HepG2 (cell line): Measurements from ENCODE around the gene GTF2H1. TPM values are rescaled to one million over a fixed set of nuclear protein-coding genes. Genes with fewer than 3 reads are reported as not detected.
A peak's percentile ranks its signal among the peaks of the same experiment; 100 is the strongest.

ENCODE experiments used
- ADNP ChIP-seq: sonication (generic); formaldehyde crosslinking; IDR thresholded peaks from 2 replicates; pipeline ENCODE4 v1.4.0; 2020; ENCODE audit warnings: missing genetic modification reagents
- ATF7 ChIP-seq, 2 experiments: fragments of 450-650 bp in 1 of 2; sonication (generic) in 1 of 2; formaldehyde crosslinking in 1 of 2; IDR thresholded peaks; 2 replicates each; pipeline versions ENCODE4 v1.4.0 to v1.6.1; 2016 to 2020; ENCODE audit warnings: antibody characterized with exemption in 1 of 2, mild to moderate bottlenecking in 1 of 2, missing genetic modification reagents in 1 of 2
- DMAP1 ChIP-seq: IDR thresholded peaks from 2 replicates; pipeline ENCODE4 v1.6.1; 2016
- ELF1 ChIP-seq: sonication (generic); formaldehyde crosslinking; IDR thresholded peaks from 2 replicates; pipeline ENCODE4 v1.4.0; 2020; ENCODE audit warnings: missing genetic modification reagents
- FOXA3 ChIP-seq: IDR thresholded peaks from 2 replicates; pipeline ENCODE4 v1.6.1; 2016; ENCODE audit warnings: missing genetic modification reagents, missing compliant biosample characterization
- HNF4G ChIP-seq, 2 experiments: sonication (generic) in 1 of 2; formaldehyde crosslinking in 1 of 2; IDR thresholded peaks; 2 replicates each; pipeline versions ENCODE4 v1.4.0 to v1.6.1; 2011 to 2020; ENCODE audit warnings: borderline replicate concordance in 2 of 2, low read depth in 2 of 2, mild to moderate bottlenecking in 2 of 2, low read length in 1 of 2, missing genetic modification reagents in 1 of 2, moderate library complexity in 1 of 2
- IKZF1 ChIP-seq: fragments of 450-650 bp; IDR thresholded peaks from 2 replicates; pipeline ENCODE4 v1.7.1; 2016
- MED1 ChIP-seq: sonication (generic); formaldehyde crosslinking; IDR thresholded peaks from 2 replicates; pipeline ENCODE4 v1.4.0; 2020; ENCODE audit warnings: missing genetic modification reagents
- NR2C2 ChIP-seq: sonication (generic); formaldehyde crosslinking; IDR thresholded peaks from 2 replicates; pipeline ENCODE4 v1.4.0; 2020; ENCODE audit warnings: missing genetic modification reagents, mild to moderate bottlenecking, moderate library complexity, borderline replicate concordance
- RBFOX2 ChIP-seq: fragments of 200-400 bp; formaldehyde crosslinking; IDR thresholded peaks from 2 replicates; pipeline ENCODE4 v1.6.1; 2017; ENCODE audit warnings: low read depth, mild to moderate bottlenecking, low read length
- SAP130 ChIP-seq: IDR thresholded peaks from 2 replicates; pipeline ENCODE4 v1.6.1; 2016; ENCODE audit warnings: low read depth
- SOX13 ChIP-seq, 3 experiments: fragments of 450-650 bp in 1 of 3; sonication (generic) in 1 of 3; formaldehyde crosslinking in 1 of 3; IDR thresholded peaks in 2 of 3; conservative IDR thresholded peaks in 1 of 3; 2 replicates each; pipeline versions ENCODE4 v1.5.0 to v1.6.1; 2016 to 2020; ENCODE audit warnings: antibody characterized with exemption in 1 of 3, mild to moderate bottlenecking in 1 of 3, missing compliant biosample characterization in 1 of 3, missing genetic modification reagents in 1 of 3, moderate library complexity in 1 of 3
- SOX6 ChIP-seq, 2 experiments: fragments of 450-650 bp in 1 of 2; sonication (generic) in 1 of 2; formaldehyde crosslinking in 1 of 2; IDR thresholded peaks; 2 replicates each; pipeline versions ENCODE4 v1.4.0 to v1.6.1; 2017 to 2020; ENCODE audit warnings: antibody characterized with exemption in 1 of 2, mild to moderate bottlenecking in 1 of 2, missing genetic modification reagents in 1 of 2
- SSRP1 ChIP-seq: IDR thresholded peaks from 2 replicates; pipeline ENCODE4 v1.6.1; 2016; ENCODE audit warnings: control low read depth
- ZMAT3 ChIP-seq: sonication (generic); formaldehyde crosslinking; conservative IDR thresholded peaks from 2 replicates; pipeline ENCODE4 v1.7.0; 2021; ENCODE audit warnings: missing genetic modification reagents
- ZMYM4 ChIP-seq: sonication (generic); formaldehyde crosslinking; IDR thresholded peaks from 2 replicates; pipeline ENCODE4 v1.8.1; 2023; ENCODE audit warnings: mild to moderate bottlenecking, missing genetic modification reagents
- ZNF138 ChIP-seq: sonication (generic); formaldehyde crosslinking; IDR thresholded peaks from 2 replicates; pipeline ENCODE4 v1.5.0; 2020; ENCODE audit warnings: mild to moderate bottlenecking, low read depth, missing genetic modification reagents
- ZNF256 ChIP-seq: sonication (generic); formaldehyde crosslinking; conservative IDR thresholded peaks from 2 replicates; pipeline ENCODE4 v1.4.0; 2020; ENCODE audit warnings: missing genetic modification reagents
- ZNF343 ChIP-seq: sonication (generic); formaldehyde crosslinking; IDR thresholded peaks from 2 replicates; pipeline ENCODE4 v1.4.0; 2020; ENCODE audit warnings: mild to moderate bottlenecking, missing genetic modification reagents
- ZNF431 ChIP-seq: sonication (generic); formaldehyde crosslinking; IDR thresholded peaks from 2 replicates; pipeline ENCODE4 v1.9.0; 2022; ENCODE audit warnings: missing genetic modification reagents, low read depth, mild to moderate bottlenecking, borderline replicate concordance
- ZNF672 ChIP-seq: sonication (generic); formaldehyde crosslinking; IDR thresholded peaks from 2 replicates; pipeline ENCODE4 v1.8.1; 2022; ENCODE audit warnings: missing genetic modification reagents
- ZNF790 ChIP-seq: sonication (generic); formaldehyde crosslinking; IDR thresholded peaks from 2 replicates; pipeline ENCODE4 v1.8.0; 2022; ENCODE audit warnings: missing genetic modification reagents, mild to moderate bottlenecking, borderline replicate concordance
- ZNF891 ChIP-seq: sonication (generic); formaldehyde crosslinking; IDR thresholded peaks from 2 replicates; pipeline ENCODE4 v1.5.0; 2020; ENCODE audit warnings: mild to moderate bottlenecking, missing genetic modification reagents
- polyA plus RNA-seq, 8 experiments: library from polyadenylated mRNA; depleted of rRNA in 3 of 8; stranded (reverse) in 7 of 8; unstranded in 1 of 8; fragments of >200 nt; fragmentation: Illumina TruSeq in 4 of 8; extraction: Trizol in 4 of 8; gene quantifications; 2 replicates each; pipeline versions ENCODE4 v1.2.1 to v1.2.3, GENCODE V29; 2011 to 2016; ENCODE audit warnings: low read depth in 4 of 8, missing spikeins in 1 of 8, mixed read lengths in 1 of 8; ENCODE audit not compliant: insufficient read depth in 1 of 8
- total RNA-seq, 5 experiments: library from RNA; depleted of rRNA; stranded (reverse); fragments of >200 nt; fragmentation: Illumina TruSeq; extraction: Trizol; gene quantifications; 2 replicates each; pipeline ENCODE4 v1.2.3, GENCODE V29; 2016; ENCODE audit warnings: low read depth in 1 of 5
- TF ChIP-seq, protein P1 (sequence below): fragments of 450-650 bp; IDR thresholded peaks from 2 replicates; pipeline ENCODE4 v1.6.1; 2016
- TF ChIP-seq, protein P2 (sequence below): sonication (generic); formaldehyde crosslinking; IDR thresholded peaks from 2 replicates; pipeline ENCODE4 v1.5.0; 2020; ENCODE audit warnings: missing genetic modification reagents, mild to moderate bottlenecking, borderline replicate concordance
- TF ChIP-seq, protein P3 (sequence below), 2 experiments: sonication (generic) in 1 of 2; formaldehyde crosslinking in 1 of 2; IDR thresholded peaks; 2 replicates each; pipeline versions ENCODE4 v1.4.0 to v1.6.1; 2018 to 2020; ENCODE audit warnings: missing genetic modification reagents in 2 of 2, borderline replicate concordance in 1 of 2, low read depth in 1 of 2, mild to moderate bottlenecking in 1 of 2, missing biosample characterization in 1 of 2
- TF ChIP-seq, protein P4 (sequence below): sonication (generic); formaldehyde crosslinking; IDR thresholded peaks from 2 replicates; pipeline ENCODE4 v1.4.0; 2020; ENCODE audit warnings: mild to moderate bottlenecking, missing genetic modification reagents

GTF2H1 gene
- total and polyA plus RNA-seq, 2 of the 13 experiments (the other 11 are each of a cell fraction or from before 2014, with no cell fraction given), result 15.7 to 51.4 TPM

DNA sequence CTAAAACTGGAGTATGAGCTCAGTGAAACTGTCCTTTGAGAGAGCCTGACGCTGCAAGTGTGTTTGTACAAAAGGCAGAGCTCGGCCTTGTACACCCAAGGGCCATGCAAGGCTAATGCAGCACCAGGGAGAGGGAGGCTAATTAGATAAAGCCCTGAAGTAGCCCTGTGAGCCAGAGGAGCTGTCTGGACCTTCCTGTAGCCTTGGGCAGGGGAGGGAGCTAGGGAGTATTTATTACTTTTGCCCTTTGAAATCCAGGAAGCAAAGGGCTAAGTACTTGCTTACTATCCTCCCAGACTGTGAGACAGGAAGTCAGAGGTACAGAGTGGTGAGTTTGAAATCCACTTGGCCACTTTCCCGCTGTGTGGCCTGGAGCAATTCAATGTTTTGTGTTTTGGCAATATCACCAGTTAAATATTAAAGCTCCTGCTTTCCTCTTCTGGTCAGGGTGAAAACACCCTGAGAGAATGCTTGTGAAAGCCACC is 61.8 kb downstream of the GTF2H1 start (continued):
- TF ChIP-seq, protein P1, sequence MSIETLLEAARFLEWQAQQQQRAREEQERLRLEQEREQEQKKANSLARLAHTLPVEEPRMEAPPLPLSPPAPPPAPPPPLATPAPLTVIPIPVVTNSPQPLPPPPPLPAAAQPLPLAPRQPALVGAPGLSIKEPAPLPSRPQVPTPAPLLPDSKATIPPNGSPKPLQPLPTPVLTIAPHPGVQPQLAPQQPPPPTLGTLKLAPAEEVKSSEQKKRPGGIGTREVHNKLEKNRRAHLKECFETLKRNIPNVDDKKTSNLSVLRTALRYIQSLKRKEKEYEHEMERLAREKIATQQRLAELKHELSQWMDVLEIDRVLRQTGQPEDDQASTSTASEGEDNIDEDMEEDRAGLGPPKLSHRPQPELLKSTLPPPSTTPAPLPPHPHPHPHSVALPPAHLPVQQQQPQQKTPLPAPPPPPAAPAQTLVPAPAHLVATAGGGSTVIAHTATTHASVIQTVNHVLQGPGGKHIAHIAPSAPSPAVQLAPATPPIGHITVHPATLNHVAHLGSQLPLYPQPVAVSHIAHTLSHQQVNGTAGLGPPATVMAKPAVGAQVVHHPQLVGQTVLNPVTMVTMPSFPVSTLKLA, result no peak
- TF ChIP-seq HNF4G (IDR thresholded peaks at IDR 0.05; ENCODE audit: borderline replicate concordance, low read depth, low read length) (peak; percentile 85), HNF4G (CRISPR knock-in tag; IDR thresholded peaks at IDR 0.05; ENCODE audit: borderline replicate concordance, low read depth) (0 out of 2 replicates have a peak, but pooled peaks have one; percentile 52), ZMYM4 (peak; percentile 60), SAP130 (CRISPR knock-in tag) (peak; percentile 81), DMAP1 (CRISPR knock-in tag) (peak; percentile 63), ZNF256 (CRISPR knock-in tag) (no peak), IKZF1 (no peak), ATF7 (IDR thresholded peaks at IDR 0.05) (no peak), ATF7 (CRISPR knock-in tag; IDR thresholded peaks at IDR 0.05) (peak; percentile 32; the same call in 1 of the 2 replicates), ZNF343 (CRISPR knock-in tag) (no peak), SOX6 (IDR thresholded peaks at IDR 0.05) (no peak), SOX6 (CRISPR knock-in tag; IDR thresholded peaks at IDR 0.05) (peak; percentile 32), ZNF891 (CRISPR knock-in tag) (peak; percentile 48; the same call in 1 of the 2 replicates), ADNP (CRISPR knock-in tag) (no peak), RBFOX2 (peak; percentile 46; the same call in 1 of the 2 replicates), ZNF138 (CRISPR knock-in tag) (no peak), MED1 (CRISPR knock-in tag) (peak; percentile 80), FOXA3 (CRISPR knock-in tag) (peak; percentile 56; the same call in 1 of the 2 replicates), ELF1 (CRISPR knock-in tag) (peak; percentile 82), SOX13 (IDR thresholded peaks at IDR 0.05) (no peak), SOX13 (CRISPR knock-in tag; conservative IDR thresholded peaks at IDR 0.05 in 1 of 2, IDR thresholded peaks at IDR 0.05 in 1 of 2) (peak in 1 of 2 experiments; percentile 38; a peak in 1 of 4 replicates), ZNF431 (0 out of 2 replicates have a peak, but pooled peaks have one; percentile 16), NR2C2 (CRISPR knock-in tag) (peak; percentile 55; the same call in 1 of the 2 replicates), ZNF672 (no peak), ZMAT3 (CRISPR knock-in tag) (0 out of 2 replicates have a peak, but pooled peaks have one; percentile 29), ZNF790 (CRISPR knock-in tag) (no peak), SSRP1 (no peak)
- TF ChIP-seq, protein P2, sequence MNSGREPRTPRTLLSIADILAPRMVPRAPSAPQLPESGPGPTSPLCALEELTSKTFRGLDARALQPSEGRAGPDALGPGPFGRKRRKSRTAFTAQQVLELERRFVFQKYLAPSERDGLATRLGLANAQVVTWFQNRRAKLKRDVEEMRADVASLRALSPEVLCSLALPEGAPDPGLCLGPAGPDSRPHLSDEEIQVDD (CRISPR knock-in tag), result no peak
- TF ChIP-seq, protein P3, sequence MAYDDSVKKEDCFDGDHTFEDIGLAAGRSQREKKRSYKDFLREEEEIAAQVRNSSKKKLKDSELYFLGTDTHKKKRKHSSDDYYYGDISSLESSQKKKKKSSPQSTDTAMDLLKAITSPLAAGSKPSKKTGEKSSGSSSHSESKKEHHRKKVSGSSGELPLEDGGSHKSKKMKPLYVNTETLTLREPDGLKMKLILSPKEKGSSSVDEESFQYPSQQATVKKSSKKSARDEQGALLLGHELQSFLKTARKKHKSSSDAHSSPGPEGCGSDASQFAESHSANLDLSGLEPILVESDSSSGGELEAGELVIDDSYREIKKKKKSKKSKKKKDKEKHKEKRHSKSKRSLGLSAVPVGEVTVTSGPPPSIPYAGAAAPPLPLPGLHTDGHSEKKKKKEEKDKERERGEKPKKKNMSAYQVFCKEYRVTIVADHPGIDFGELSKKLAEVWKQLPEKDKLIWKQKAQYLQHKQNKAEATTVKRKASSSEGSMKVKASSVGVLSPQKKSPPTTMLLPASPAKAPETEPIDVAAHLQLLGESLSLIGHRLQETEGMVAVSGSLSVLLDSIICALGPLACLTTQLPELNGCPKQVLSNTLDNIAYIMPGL (CRISPR knock-in tag; IDR thresholded peaks at IDR 0.05; ENCODE audit: borderline replicate concordance in 1 of 2, low read depth in 1 of 2), result peak; percentile 37 to 53; a peak in 1 of 4 replicates
- TF ChIP-seq, protein P4, sequence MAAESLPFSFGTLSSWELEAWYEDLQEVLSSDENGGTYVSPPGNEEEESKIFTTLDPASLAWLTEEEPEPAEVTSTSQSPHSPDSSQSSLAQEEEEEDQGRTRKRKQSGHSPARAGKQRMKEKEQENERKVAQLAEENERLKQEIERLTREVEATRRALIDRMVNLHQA (CRISPR knock-in tag), result no peak
